Smooth muscle cell (in vitro differentiated cells): ENCODE results near the gene VPS37B. TPM values are rescaled to one million over a fixed set of nuclear protein-coding genes. Genes with fewer than 3 reads are reported as not detected.

Source experiments
- DNase-seq: peaks from one replicate; lab custom pipeline; 2025; ENCODE audit not compliant: unreplicated experiment; lab: John Stamatoyannopoulos, UW
- H2AFZ ChIP-seq: fragments of 200-600 bp; sonication (generic); 2 replicates; pipeline ENCODE4 v1.6.0; 2016; ENCODE audit warnings: antibody characterized with exemption, low read depth, mild to moderate bottlenecking
- H3F3A ChIP-seq: fragments of 200-600 bp; sonication (generic); 2 replicates; pipeline ENCODE4 v1.6.0; 2017; ENCODE audit warnings: antibody characterized with exemption, low read depth
- H3K27ac ChIP-seq: fragments of 200-600 bp; sonication (generic); 2 replicates; pipeline ENCODE4 v1.5.1; 2016; ENCODE audit warnings: low read depth, mild to moderate bottlenecking
- H3K27me3 ChIP-seq: fragments of 200-600 bp; sonication (generic); 2 replicates; pipeline ENCODE4 v1.6.1; 2016; ENCODE audit warnings: low read depth, mild to moderate bottlenecking
- H3K36me3 ChIP-seq: fragments of 200-600 bp; sonication (generic); 2 replicates; pipeline ENCODE4 v1.5.1; 2016; ENCODE audit warnings: low read depth
- H3K4me1 ChIP-seq: fragments of 200-600 bp; sonication (generic); 2 replicates; pipeline ENCODE4 v1.5.1; 2016; ENCODE audit warnings: low read depth
- H3K4me2 ChIP-seq: fragments of 200-600 bp; sonication (generic); 2 replicates; pipeline ENCODE4 v1.6.0; 2016; ENCODE audit warnings: mild to moderate bottlenecking
- H3K4me3 ChIP-seq: fragments of 200-600 bp; sonication (generic); 2 replicates; pipeline ENCODE4 v1.5.1; 2016; ENCODE audit warnings: mild to moderate bottlenecking
- H3K79me2 ChIP-seq: fragments of 200-600 bp; sonication (generic); 2 replicates; pipeline ENCODE4 v1.6.0; 2016; ENCODE audit warnings: low read depth, mild to moderate bottlenecking
- H3K9ac ChIP-seq: fragments of 200-600 bp; sonication (generic); 2 replicates; pipeline ENCODE4 v1.6.0; 2016; ENCODE audit warnings: low read depth
- H3K9me3 ChIP-seq: fragments of 200-600 bp; sonication (generic); replicated peaks from 2 replicates; pipeline ENCODE4 v1.5.1; 2016; ENCODE audit warnings: low read depth
- H4K20me1 ChIP-seq: fragments of 200-600 bp; sonication (generic); 2 replicates; pipeline ENCODE4 v1.6.0; 2016; ENCODE audit warnings: low read depth
- WGBS: methylation state at CpG from one replicate; pipeline ENCODE4 v1.1.7; 2016; ENCODE audit warnings: low lambda C conversion rate; 5-methylcytosine and 5-hydroxymethylcytosine counted together
- polyA plus RNA-seq: library from polyadenylated mRNA; unstranded; fragments of >200 nt; fragmentation: Nextera tagmentation; extraction: Ambion mirVana; gene quantifications from 2 replicates; pipeline ENCODE4 v1.2.1, GENCODE V29; 2016
- total RNA-seq: library from RNA; depleted of rRNA; stranded (reverse); fragments of >200 nt; gene quantifications from 2 replicates; pipeline ENCODE4 v1.2.3, GENCODE V29; 2014
- TF ChIP-seq, protein P1 (sequence below): fragments of 200-600 bp; sonication (generic); IDR thresholded peaks from 2 replicates; pipeline ENCODE4 v1.5.1; 2017; ENCODE audit warnings: borderline replicate concordance, mild to moderate bottlenecking, antibody characterized with exemption; ENCODE audit not compliant: insufficient read depth, poor library complexity, severe bottlenecking

VPS37B gene
- total and polyA plus RNA-seq, 2 experiments from 2014 or later: 20.4 to 25.3 TPM

DNA sequence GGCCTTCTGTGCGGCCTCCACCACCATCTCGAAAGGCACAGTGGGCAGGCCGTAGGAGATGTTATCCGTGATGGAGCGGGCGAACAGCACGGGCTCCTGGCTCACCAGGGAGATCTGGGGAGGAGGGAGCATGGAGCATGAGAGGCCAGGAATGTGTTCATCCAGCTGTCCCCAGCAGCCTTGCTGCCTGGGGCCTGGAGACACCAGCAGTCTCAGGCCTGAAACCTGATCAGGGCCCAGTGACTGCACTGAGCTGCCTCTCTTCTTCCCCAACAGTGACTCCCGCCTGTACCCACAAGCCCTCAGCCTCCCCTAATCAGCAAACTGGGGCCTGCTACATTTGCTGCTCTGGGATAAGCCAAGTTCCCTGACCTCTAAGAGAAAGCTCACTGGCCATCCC is 39.4 kb upstream of the VPS37B start:
- no peaks in the 10 kb centered on the region for H3K9me3 ChIP-seq
- H3F3A ChIP-seq: no peaks in the 10 kb centered on the region
- WGBS: 92% methylated on average over 8 of the region's 8 CpGs
- no peak for DNase-seq
- H3K4me3 ChIP-seq: no peak overlapping the region
- H3K9ac ChIP-seq: no peak overlapping the region
- no peak overlapping the region for H3K27ac ChIP-seq
- TF ChIP-seq, protein P1, sequence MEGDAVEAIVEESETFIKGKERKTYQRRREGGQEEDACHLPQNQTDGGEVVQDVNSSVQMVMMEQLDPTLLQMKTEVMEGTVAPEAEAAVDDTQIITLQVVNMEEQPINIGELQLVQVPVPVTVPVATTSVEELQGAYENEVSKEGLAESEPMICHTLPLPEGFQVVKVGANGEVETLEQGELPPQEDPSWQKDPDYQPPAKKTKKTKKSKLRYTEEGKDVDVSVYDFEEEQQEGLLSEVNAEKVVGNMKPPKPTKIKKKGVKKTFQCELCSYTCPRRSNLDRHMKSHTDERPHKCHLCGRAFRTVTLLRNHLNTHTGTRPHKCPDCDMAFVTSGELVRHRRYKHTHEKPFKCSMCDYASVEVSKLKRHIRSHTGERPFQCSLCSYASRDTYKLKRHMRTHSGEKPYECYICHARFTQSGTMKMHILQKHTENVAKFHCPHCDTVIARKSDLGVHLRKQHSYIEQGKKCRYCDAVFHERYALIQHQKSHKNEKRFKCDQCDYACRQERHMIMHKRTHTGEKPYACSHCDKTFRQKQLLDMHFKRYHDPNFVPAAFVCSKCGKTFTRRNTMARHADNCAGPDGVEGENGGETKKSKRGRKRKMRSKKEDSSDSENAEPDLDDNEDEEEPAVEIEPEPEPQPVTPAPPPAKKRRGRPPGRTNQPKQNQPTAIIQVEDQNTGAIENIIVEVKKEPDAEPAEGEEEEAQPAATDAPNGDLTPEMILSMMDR: no peak
- no peaks in the 10 kb centered on the region for H3K4me1 ChIP-seq
- no peaks in the 10 kb centered on the region for H3K27me3 ChIP-seq
- no peak overlapping the region for H3K4me2 ChIP-seq
- H2AFZ ChIP-seq: no peak overlapping the region
- H4K20me1 ChIP-seq: no peaks in the 10 kb centered on the region
- no peaks in the 10 kb centered on the region for H3K79me2 ChIP-seq
- no peaks in the 10 kb centered on the region for H3K36me3 ChIP-seq

GRCh38 chr12:122934722-122935121 is 38.8 kb upstream of the VPS37B start:
- Histone ChIP-seq H3K27ac (no peak overlapping the region), H3K79me2 (no peaks in the 10 kb centered on the region), H3K27me3 (no peaks in the 10 kb centered on the region), H4K20me1 (no peaks in the 10 kb centered on the region), H2AFZ (no peak overlapping the region), H3K9ac (no peak overlapping the region), H3K4me2 (no peak overlapping the region), H3K9me3 (no peaks in the 10 kb centered on the region), H3K36me3 (no peaks in the 10 kb centered on the region), H3F3A (no peaks in the 10 kb centered on the region), H3K4me1 (no peaks in the 10 kb centered on the region), H3K4me3 (no peak overlapping the region)
- TF ChIP-seq, protein P1: no peak
- WGBS: 86% methylated on average over 3 of the region's 3 CpGs
- DNase-seq: no peak

DNA sequence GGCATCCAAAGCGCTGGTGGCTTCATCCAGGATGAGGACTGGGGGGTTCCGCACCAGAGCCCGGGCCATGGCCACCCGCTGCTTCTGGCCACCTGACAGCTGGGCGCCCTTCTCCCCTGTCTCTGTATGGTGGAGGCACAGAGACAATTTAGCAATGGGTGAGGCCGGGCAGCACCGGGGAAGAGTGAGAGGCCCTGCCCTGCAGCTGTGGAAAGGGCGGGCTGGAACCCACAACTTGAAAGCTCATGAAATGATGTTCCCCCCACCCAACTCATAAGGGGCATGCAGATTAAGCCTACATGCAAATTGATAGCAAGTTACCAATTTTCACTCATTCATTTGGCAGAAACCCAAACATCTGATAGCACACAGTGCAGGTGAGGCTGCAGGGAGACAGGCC is 36.3 kb upstream of the VPS37B start:
- Histone ChIP-seq H3K27ac (no peak overlapping the region), H3K4me1 (no peaks in the 10 kb centered on the region), H3K27me3 (no peaks in the 10 kb centered on the region), H3K4me2 (no peak overlapping the region), H3K9me3 (no peaks in the 10 kb centered on the region), H3K36me3 (no peaks in the 10 kb centered on the region), H4K20me1 (no peaks in the 10 kb centered on the region), H3K79me2 (no peaks in the 10 kb centered on the region), H3K9ac (no peak overlapping the region), H3K4me3 (no peak overlapping the region), H2AFZ (no peak overlapping the region), H3F3A (no peaks in the 10 kb centered on the region)
- 98% methylated on average over 8 of the region's 8 CpGs for WGBS
- TF ChIP-seq, protein P1: no peak
- DNase-seq: no peak

- H3K27ac ChIP-seq: no peak overlapping the region
- H3K4me1 ChIP-seq: no peaks in the 10 kb centered on the region
- H4K20me1 ChIP-seq: no peaks in the 10 kb centered on the region
- no peak overlapping the region for H3K9ac ChIP-seq
- 95% methylated on average over 23 of the region's 23 CpGs for WGBS
- no peaks in the 10 kb centered on the region for H3K9me3 ChIP-seq
- no peak overlapping the region for H3K4me3 ChIP-seq
- H3F3A ChIP-seq: no peaks in the 10 kb centered on the region
- TF ChIP-seq, protein P1: no peak
- no peaks in the 10 kb centered on the region for H3K36me3 ChIP-seq
- H3K27me3 ChIP-seq: no peaks in the 10 kb centered on the region
- H3K79me2 ChIP-seq: no peaks in the 10 kb centered on the region
- no peak for DNase-seq
- no peak overlapping the region for H2AFZ ChIP-seq
- no peak overlapping the region for H3K4me2 ChIP-seq
Observed at GRCh38 chr12:122929812-122930211, 33.9 kb upstream of the VPS37B start.
